H1 (cell line): Measurements from ENCODE around the gene HECTD1. TPM values are rescaled to one million over a fixed set of nuclear protein-coding genes. Genes with fewer than 3 reads are reported as not detected.

Source experiments
- CHD7 ChIP-seq: fragments of 300-600 bp; sonication (generic); IDR thresholded peaks from 2 replicates; pipeline ENCODE4 v1.7.1; 2012; ENCODE audit warnings: low read length, moderate library complexity, mild to moderate bottlenecking, inconsistent platforms; ENCODE audit not compliant: insufficient replicate concordance
- CTCF ChIP-seq, 3 experiments: IDR thresholded peaks; 1 replicate in 2 of 3; 2 replicates in 1 of 3; pipeline versions ENCODE4 v1.5.1 to v1.6.1; 2011; ENCODE audit warnings: low read length in 3 of 3, mild to moderate bottlenecking in 3 of 3, inconsistent platforms in 2 of 3, low read depth in 1 of 3, moderate library complexity in 1 of 3; ENCODE audit not compliant: insufficient read depth in 1 of 3; ENCODE audit errors: control extremely low read depth in 1 of 3
- E2F6 ChIP-seq: IDR thresholded peaks from 2 replicates; pipeline ENCODE4 v1.6.1; 2012; ENCODE audit warnings: inconsistent platforms
- EP300 ChIP-seq, 2 experiments: IDR thresholded peaks; 1 replicate in 1 of 2; 2 replicates in 1 of 2; pipeline ENCODE4 v1.6.1; 2011 to 2012; ENCODE audit warnings: low read depth in 2 of 2, low read length in 2 of 2, mild to moderate bottlenecking in 2 of 2, borderline replicate concordance in 1 of 2, inconsistent platforms in 1 of 2, moderate library complexity in 1 of 2
- HDAC2 ChIP-seq, 2 experiments: fragments of 300-600 bp in 1 of 2; sonication (generic) in 1 of 2; IDR thresholded peaks; 2 replicates each; pipeline ENCODE4 v1.6.1; 2011 to 2012; ENCODE audit warnings: low read depth in 2 of 2, low read length in 2 of 2, mild to moderate bottlenecking in 2 of 2, moderate library complexity in 2 of 2, borderline replicate concordance in 1 of 2, inconsistent platforms in 1 of 2
- NANOG ChIP-seq: IDR thresholded peaks from 2 replicates; pipeline ENCODE4 v1.6.1; 2011; ENCODE audit warnings: low read length, low read depth, mild to moderate bottlenecking, inconsistent platforms; ENCODE audit not compliant: insufficient read depth, poor library complexity, severe bottlenecking
- POLR2AphosphoS5 ChIP-seq: IDR thresholded peaks from 2 replicates; pipeline ENCODE4 v1.6.1; 2011; ENCODE audit warnings: low read depth, low read length
- polyA plus RNA-seq, 7 experiments: library from polyadenylated mRNA; depleted of rRNA in 3 of 7; stranded (reverse) in 5 of 7; unstranded in 2 of 7; fragments of >200 nt in 5 of 7; fragments of 200-250 nt in 2 of 7; gene quantifications; 1 replicate in 5 of 7; 2 replicates in 1 of 7; 4 replicates in 1 of 7; pipeline versions ENCODE4 v1.2.1 to v1.2.3, GENCODE V29; 2011 to 2013; ENCODE audit warnings: missing spikeins in 2 of 7, mixed read lengths in 2 of 7
- total RNA-seq: library from RNA; stranded (reverse); fragmentation: NEBNext Ultra II Directional; extraction: Animal tissue kit (Norgen Biotek cat#: 25700); gene quantifications from 2 replicates; pipeline ENCODE4 v1.2.1, GENCODE V29; 2021

The HECTD1 gene
- total and polyA plus RNA-seq, 2 of the 8 experiments (the other 6 are each of a cell fraction or from before 2014, with no cell fraction given) = 44.7 to 105 TPM

- no peak for TF ChIP-seq CHD7
- TF ChIP-seq NANOG = no peak
- no peak for TF ChIP-seq E2F6
- TF ChIP-seq CTCF (IDR thresholded peaks at IDR 0.05; ENCODE audit: control extremely low read depth in 1 of 3, insufficient read depth in 1 of 3, low read depth in 1 of 3, low read length in 3 of 3) = no peak
- no peak for TF ChIP-seq POLR2AphosphoS5
- TF ChIP-seq HDAC2 (IDR thresholded peaks at IDR 0.05; ENCODE audit: borderline replicate concordance in 1 of 2, low read depth in 2 of 2, low read length in 2 of 2) = no peak
- no peak for TF ChIP-seq EP300 (IDR thresholded peaks at IDR 0.05; ENCODE audit: borderline replicate concordance in 1 of 2, low read depth in 2 of 2, low read length in 2 of 2)
Measured at GRCh38 chr14:31221266-31221665, 13.7 kb upstream of the HECTD1 start (continued).
